Chondrocyte (in vitro differentiated cells): Measurements from ENCODE around the gene TBC1D21. TPM values are rescaled to one million over a fixed set of nuclear protein-coding genes. Genes with fewer than 3 reads are reported as not detected.

Experiments used
- DNase-seq: peaks from one replicate; pipeline ENCODE4 v3.0.0; 2021; ENCODE audit warnings: mixed read lengths, low spot score
- H3K27ac Mint-ChIP-seq: one replicate; pipeline ENCODE4 v1.8.0; 2021; ENCODE audit warnings: mild to moderate bottlenecking, moderate library complexity, mixed read lengths; ENCODE audit not compliant: unreplicated experiment
- H3K27me3 Mint-ChIP-seq: 2 replicates; pipeline ENCODE4 v1.8.0; 2021; ENCODE audit warnings: low read depth, mixed read lengths
- H3K36me3 Mint-ChIP-seq: 2 replicates; pipeline ENCODE4 v1.8.0; 2021; ENCODE audit warnings: low read depth, mixed read lengths
- H3K4me1 Mint-ChIP-seq: 2 replicates; pipeline ENCODE4 v1.8.0; 2021; ENCODE audit warnings: low read depth, mild to moderate bottlenecking, mixed read lengths
- H3K4me3 Mint-ChIP-seq: one replicate; pipeline ENCODE4 v1.8.0; 2021; ENCODE audit warnings: mild to moderate bottlenecking, moderate library complexity, mixed read lengths; ENCODE audit not compliant: unreplicated experiment
- H3K9me3 Mint-ChIP-seq: 2 replicates; pipeline ENCODE4 v1.8.0; 2021; ENCODE audit warnings: low read depth, mixed read lengths
- CTCF ChIP-seq: fragments of 200-600 bp; sonication (generic); IDR thresholded peaks from 2 replicates; pipeline ENCODE4 v1.5.0; 2021; ENCODE audit warnings: antibody characterized with exemption, mild to moderate bottlenecking, moderate library complexity
- total RNA-seq: library from RNA; stranded (reverse); gene quantifications from 3 replicates; pipeline ENCODE4 v1.2.1, GENCODE V29; 2021

Gene TBC1D21
- total RNA-seq, 1 donor from 2014 or later = not detected

GRCh38 chr15:73889053-73889761 is 15.8 kb downstream of the TBC1D21 start:
- H3K27ac Mint-ChIP-seq = no peak overlapping the region
- DNase-seq = no peak
- no peaks in the 10 kb centered on the region for H3K36me3 Mint-ChIP-seq
- TF ChIP-seq CTCF = no peak
- H3K4me1 Mint-ChIP-seq = no peaks in the 10 kb centered on the region
- H3K27me3 Mint-ChIP-seq = peaks cover 36% of the 10 kb centered on the region
- H3K4me3 Mint-ChIP-seq = no peak overlapping the region
- H3K9me3 Mint-ChIP-seq = peaks cover 2% of the 10 kb centered on the region

GRCh38 chr15:73889762-73890124 is 16.4 kb downstream of the TBC1D21 start:
- no peak for TF ChIP-seq CTCF
- no peaks in the 10 kb centered on the region for H3K36me3 Mint-ChIP-seq
- no peak overlapping the region for H3K4me3 Mint-ChIP-seq
- H3K27ac Mint-ChIP-seq = no peak overlapping the region
- peaks cover 2% of the 10 kb centered on the region for H3K9me3 Mint-ChIP-seq
- no peaks in the 10 kb centered on the region for H3K4me1 Mint-ChIP-seq
- peak; percentile 63 for DNase-seq
- peaks cover 30% of the 10 kb centered on the region for H3K27me3 Mint-ChIP-seq

- Mint-ChIP-seq H3K27me3 (peaks cover 25% of the 10 kb centered on the region), H3K27ac (no peak overlapping the region), H3K4me1 (no peaks in the 10 kb centered on the region), H3K4me3 (no peak overlapping the region), H3K36me3 (no peaks in the 10 kb centered on the region), H3K9me3 (peaks cover 2% of the 10 kb centered on the region)
- TF ChIP-seq CTCF = no peak
- DNase-seq = peak; percentile 72
These were observed 18.3 kb downstream of the TBC1D21 start for GRCh38 chr15:73891328-73892315.

GRCh38 chr15:73892446-73893226 is 19.3 kb downstream of the TBC1D21 start:
- peaks cover 5% of the 10 kb centered on the region for H3K4me1 Mint-ChIP-seq
- DNase-seq = peak; percentile 75
- no peak overlapping the region for H3K4me3 Mint-ChIP-seq
- H3K9me3 Mint-ChIP-seq = peaks cover 2% of the 10 kb centered on the region
- H3K27ac Mint-ChIP-seq = peak overlapping the region; percentile 3
- H3K36me3 Mint-ChIP-seq = no peaks in the 10 kb centered on the region
- peaks cover 25% of the 10 kb centered on the region for H3K27me3 Mint-ChIP-seq
- no peak for TF ChIP-seq CTCF
